Memory B cell (primary cell): ENCODE measurements around the gene ACOX2.

Experiments
- ATAC-seq: fragments of 150-1000 bp; cut with Tn5 transposase; 2 replicates; pipeline ENCODE4 v1.10.0; 2021; ENCODE audit warnings: low read depth, mild to moderate bottlenecking, moderate library complexity
- DNase-seq, 2 donors: peaks; one replicate each; pipeline ENCODE4 v3.0.0; 2022; ENCODE audit warnings: low spot score in 2 of 2
- H3K27ac Mint-ChIP-seq: one replicate; pipeline ENCODE4 v1.8.0; 2022; ENCODE audit warnings: mild to moderate bottlenecking, moderate library complexity, mixed read lengths
- H3K27me3 Mint-ChIP-seq: one replicate; pipeline ENCODE4 v1.8.0; 2022; ENCODE audit warnings: mixed read lengths
- H3K36me3 Mint-ChIP-seq: one replicate; pipeline ENCODE4 v1.8.0; 2022; ENCODE audit warnings: mild to moderate bottlenecking, mixed read lengths
- H3K4me1 Mint-ChIP-seq: one replicate; pipeline ENCODE4 v1.8.0; 2022; ENCODE audit warnings: mixed read lengths
- H3K4me3 Mint-ChIP-seq: one replicate; pipeline ENCODE4 v1.8.0; 2022; ENCODE audit warnings: mild to moderate bottlenecking, moderate library complexity, mixed read lengths
- H3K9me3 Mint-ChIP-seq: one replicate; pipeline ENCODE4 v1.8.0; 2022; ENCODE audit warnings: mixed read lengths

ACOX2 gene

DNA sequence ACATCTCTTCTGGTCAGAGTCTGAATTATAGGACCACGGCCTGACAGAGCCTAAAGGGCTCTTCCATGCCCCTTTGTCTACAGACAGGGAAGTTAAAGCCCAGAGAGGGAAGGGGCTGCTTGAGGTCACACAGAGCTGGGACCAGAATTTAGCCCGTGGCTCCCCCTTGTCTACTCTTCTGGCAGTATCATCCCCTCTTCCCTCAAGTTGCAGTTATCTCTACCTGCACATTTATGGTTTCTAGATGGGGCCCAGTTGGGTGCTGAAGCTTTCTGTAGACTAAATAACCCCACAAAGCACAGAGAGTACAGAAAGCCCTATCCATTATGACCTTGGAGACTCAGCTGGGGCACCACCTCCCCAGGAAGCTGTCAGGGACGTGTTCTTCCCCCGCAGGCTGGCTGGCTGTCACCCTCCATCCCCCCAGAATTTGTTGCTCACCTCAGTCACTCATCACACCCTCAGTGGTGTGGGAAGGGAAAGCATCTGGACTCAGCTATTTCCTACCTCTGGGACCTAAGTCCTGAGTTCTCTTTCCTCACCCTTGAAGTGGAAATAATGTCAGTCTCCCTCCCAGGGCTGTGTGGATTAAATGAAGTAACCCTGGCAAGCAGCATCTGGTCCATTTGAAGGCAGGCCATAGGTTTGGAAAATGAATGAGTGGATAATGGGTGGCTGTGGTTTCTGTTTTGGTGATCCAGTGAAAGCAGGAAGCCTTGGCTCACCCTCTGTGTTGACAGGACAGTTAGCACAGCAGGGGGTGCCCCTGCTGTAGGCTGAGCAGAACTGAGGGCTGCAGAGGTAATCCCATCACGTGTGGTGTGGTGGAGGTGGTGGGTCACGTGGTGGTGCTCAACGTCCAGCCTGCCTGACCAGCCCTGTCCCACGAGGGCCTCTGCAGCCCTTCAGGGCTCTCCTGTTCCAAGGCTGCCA is 16.3 kb downstream of the ACOX2 start:
- ATAC-seq, result no peak
- no peaks in the 10 kb centered on the region for H3K36me3 Mint-ChIP-seq
- no peaks in the 10 kb centered on the region for H3K9me3 Mint-ChIP-seq
- H3K27ac Mint-ChIP-seq, result no peak overlapping the region
- no peak overlapping the region for H3K4me3 Mint-ChIP-seq
- no peaks in the 10 kb centered on the region for H3K4me1 Mint-ChIP-seq
- no peaks in the 10 kb centered on the region for H3K27me3 Mint-ChIP-seq
- DNase-seq, result no peak

DNA sequence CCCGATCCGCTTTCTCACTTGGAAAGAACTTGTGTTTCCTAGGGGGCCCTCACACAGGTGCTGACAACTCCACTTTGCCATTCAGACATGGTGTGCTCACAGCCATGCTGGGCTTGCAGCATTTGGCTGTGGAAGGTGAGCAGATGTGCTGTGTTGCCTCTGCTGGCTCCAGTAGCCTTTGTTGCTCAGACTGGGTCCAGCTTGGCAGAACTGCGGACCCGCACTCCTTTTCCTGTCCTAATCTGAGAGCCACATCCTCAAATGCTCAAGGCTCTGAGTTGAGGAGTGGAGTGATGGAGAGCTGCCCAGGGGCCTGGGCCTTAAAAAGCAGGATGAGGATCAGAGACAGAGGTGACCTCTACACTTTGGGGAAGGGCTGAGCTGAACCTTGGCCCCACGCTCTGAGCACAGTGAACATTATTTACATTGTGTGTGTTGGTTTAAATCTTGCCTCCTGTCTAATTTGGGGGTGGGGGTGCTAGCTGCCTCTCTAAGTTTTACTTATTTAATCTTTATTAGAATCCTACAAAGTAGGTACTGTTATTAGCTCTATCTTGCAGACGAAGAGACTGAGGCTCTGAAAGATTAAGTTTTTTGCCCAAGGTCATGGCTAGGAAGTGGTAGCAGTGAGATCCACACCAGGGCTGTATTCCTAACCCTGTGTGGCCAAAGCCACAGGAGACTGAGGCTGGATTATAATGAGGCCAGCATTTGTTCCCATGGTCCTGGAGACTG is 17.2 kb downstream of the ACOX2 start:
- DNase-seq (no peak), ATAC-seq (no peak)
- Mint-ChIP-seq H3K27me3 (no peaks in the 10 kb centered on the region), H3K27ac (no peak overlapping the region), H3K4me3 (no peak overlapping the region), H3K36me3 (no peaks in the 10 kb centered on the region), H3K4me1 (no peaks in the 10 kb centered on the region), H3K9me3 (no peaks in the 10 kb centered on the region)

DNA sequence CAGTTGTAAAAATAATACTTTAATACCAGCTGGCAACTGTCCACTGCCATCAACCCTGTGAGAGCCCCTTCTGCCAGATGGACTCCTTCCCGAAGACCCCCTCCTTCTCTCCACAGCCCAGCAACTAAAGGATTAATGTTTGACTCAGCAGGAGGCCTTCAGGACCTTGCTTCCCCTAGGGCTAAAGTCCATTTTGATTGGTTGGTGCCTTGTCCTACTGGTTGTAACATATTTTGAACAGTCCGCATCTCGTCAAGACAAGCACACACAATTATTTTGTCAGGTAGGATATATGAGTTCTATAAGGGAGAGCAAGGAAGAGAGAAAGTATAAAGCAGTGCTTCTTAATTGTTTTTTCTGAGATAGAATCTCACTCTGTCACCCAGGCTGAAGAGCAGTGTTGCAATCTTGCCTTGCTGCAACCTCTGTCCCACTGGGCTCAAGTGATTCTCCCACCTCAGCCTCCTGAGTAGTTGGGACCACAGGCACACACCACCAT is 18.6 kb downstream of the ACOX2 start:
- no peaks in the 10 kb centered on the region for H3K4me1 Mint-ChIP-seq
- no peaks in the 10 kb centered on the region for H3K9me3 Mint-ChIP-seq
- DNase-seq (no peak), ATAC-seq (no peak)
- no peaks in the 10 kb centered on the region for H3K27me3 Mint-ChIP-seq
- H3K27ac Mint-ChIP-seq, result no peak overlapping the region
- H3K4me3 Mint-ChIP-seq, result no peak overlapping the region
- no peaks in the 10 kb centered on the region for H3K36me3 Mint-ChIP-seq

DNA sequence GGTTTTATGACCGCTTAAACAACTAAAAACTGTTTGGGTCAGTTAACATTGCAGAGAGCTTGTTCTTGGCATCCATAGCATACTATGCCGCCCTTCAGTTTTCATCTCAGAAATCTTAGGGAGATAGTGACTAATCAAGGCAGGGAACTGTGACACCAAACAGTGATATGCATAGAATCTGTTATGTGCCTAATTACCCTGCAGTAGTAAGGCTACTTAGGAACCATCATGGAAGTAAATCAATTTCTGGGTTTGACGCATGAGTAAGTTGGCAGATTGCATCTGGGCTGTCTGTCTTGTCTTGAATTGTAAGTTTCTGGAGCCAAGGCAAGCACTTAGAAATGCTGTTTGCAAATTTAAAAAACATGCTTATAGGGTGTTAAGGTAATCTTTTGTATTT is 22.6 kb downstream of the ACOX2 start:
- ATAC-seq (no peak), DNase-seq (no peak)
- H3K27me3 Mint-ChIP-seq, result no peaks in the 10 kb centered on the region
- no peak overlapping the region for H3K4me3 Mint-ChIP-seq
- H3K27ac Mint-ChIP-seq, result no peak overlapping the region
- no peaks in the 10 kb centered on the region for H3K36me3 Mint-ChIP-seq
- no peaks in the 10 kb centered on the region for H3K4me1 Mint-ChIP-seq
- no peaks in the 10 kb centered on the region for H3K9me3 Mint-ChIP-seq

DNA sequence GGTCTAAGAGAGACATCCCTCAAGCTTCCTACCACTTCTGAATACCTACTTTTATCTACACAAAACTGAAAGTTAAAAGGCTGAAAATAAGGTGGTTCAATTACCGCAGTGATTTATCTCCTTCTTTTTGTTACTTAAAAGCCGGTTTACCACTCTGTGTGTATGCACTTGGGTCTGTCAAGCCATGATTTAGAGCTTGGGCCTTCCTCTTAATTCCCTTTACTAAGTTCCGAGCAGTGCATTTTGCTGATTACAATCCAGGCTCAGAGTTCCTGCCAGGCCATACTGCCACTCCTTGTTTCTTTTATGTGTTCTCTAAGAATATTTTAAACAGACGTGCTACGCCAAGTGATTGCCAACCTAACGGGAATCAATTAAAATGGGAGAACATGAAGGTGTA is 28.6 kb downstream of the ACOX2 start:
- Mint-ChIP-seq H3K27me3 (no peaks in the 10 kb centered on the region), H3K4me1 (no peaks in the 10 kb centered on the region), H3K27ac (no peak overlapping the region), H3K4me3 (no peak overlapping the region), H3K36me3 (peaks cover 1% of the 10 kb centered on the region), H3K9me3 (no peaks in the 10 kb centered on the region)
- DNase-seq (no peak), ATAC-seq (no peak)

DNA sequence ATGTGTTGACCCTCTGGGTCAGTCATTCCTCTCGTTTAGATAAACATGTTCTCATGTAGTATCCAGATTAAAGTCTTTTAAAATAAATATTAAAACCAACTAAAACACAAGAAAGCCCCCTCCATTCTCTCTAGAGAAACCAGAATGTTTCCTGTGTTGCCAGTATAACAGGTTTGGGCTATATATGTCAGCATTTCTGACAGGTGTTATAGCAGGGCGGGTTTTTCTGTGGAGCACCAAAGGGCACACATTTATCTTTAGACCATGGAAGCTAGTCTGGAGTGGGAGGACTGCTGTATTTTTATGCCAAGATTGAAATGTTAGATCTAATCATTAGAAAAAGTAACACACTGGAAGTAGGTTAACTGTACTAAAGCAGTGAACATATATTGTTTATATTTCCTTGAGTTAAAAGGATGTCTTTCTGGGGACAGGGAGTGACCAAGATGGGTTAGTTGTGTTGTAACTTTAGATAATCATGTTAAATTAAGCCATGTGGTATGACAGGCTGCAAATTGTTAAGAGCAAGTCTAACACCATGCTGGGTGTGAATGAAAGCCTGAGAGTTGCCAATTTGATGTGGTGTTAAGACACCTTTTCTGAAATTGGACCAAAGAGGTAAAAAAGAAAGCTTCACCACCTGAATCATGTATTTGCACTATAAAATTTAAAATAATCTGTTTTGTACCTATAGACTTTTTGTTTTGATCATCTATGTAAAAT is 29.5 kb downstream of the ACOX2 start:
- DNase-seq, result no peak
- H3K36me3 Mint-ChIP-seq, result peaks cover 1% of the 10 kb centered on the region
- no peak overlapping the region for H3K27ac Mint-ChIP-seq

DNA sequence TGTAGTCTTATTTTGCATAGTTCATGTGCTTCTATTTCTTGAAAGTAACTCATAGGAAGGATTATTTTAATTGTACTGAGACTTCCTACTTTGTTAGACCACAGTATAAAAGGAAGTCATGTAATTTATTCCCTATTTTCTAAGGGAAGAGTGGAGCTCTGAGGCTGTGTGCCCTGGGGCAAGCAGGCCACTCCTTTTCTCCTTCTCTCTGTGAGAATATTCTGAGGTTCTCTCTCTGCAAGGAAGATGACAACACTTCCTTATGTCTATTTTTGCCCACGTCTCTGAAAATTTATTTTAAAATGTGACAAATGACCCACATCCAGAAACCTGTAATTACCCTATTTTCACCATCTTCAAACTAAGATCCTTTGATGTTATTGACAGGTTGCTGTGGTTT is 34.1 kb downstream of the ACOX2 start:
- no peaks in the 10 kb centered on the region for H3K9me3 Mint-ChIP-seq
- peaks cover 15% of the 10 kb centered on the region for H3K36me3 Mint-ChIP-seq
- DNase-seq, result no peak
- no peak for ATAC-seq
- H3K27ac Mint-ChIP-seq, result no peak overlapping the region
- no peaks in the 10 kb centered on the region for H3K27me3 Mint-ChIP-seq
- H3K4me1 Mint-ChIP-seq, result peaks cover 3% of the 10 kb centered on the region
- no peak overlapping the region for H3K4me3 Mint-ChIP-seq

More for the DNA sequence above, 29.5 kb downstream of the ACOX2 start:
- H3K9me3 Mint-ChIP-seq, result no peaks in the 10 kb centered on the region
- no peak for ATAC-seq
- H3K4me1 Mint-ChIP-seq, result no peaks in the 10 kb centered on the region
- no peaks in the 10 kb centered on the region for H3K27me3 Mint-ChIP-seq
- no peak overlapping the region for H3K4me3 Mint-ChIP-seq

DNA sequence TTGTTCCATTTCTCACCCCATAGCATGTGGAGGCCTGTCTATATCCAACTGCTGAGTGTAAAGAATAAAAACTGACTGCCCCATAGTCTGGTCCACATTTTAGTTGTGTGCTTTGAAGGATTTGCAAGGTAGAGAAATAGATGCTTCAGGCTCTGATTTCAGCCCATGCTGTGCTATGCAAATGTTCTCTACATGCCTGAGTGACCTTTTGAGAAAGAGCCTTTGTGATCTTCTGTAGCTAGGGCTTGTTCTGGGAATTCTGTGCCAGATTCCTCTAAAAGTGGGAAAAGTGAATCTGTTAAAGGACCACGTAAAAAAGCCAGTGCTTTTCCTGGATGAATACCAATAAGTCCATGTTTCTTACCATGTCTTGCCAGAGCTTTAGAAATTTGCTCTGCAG is 39.9 kb downstream of the ACOX2 start:
- Mint-ChIP-seq H3K27me3 (no peaks in the 10 kb centered on the region), H3K27ac (peak overlapping the region; percentile 55), H3K4me1 (peaks cover 33% of the 10 kb centered on the region), H3K4me3 (no peak overlapping the region), H3K9me3 (no peaks in the 10 kb centered on the region), H3K36me3 (peaks cover 13% of the 10 kb centered on the region)
- ATAC-seq (peak; percentile 32), DNase-seq (no peak)

DNA sequence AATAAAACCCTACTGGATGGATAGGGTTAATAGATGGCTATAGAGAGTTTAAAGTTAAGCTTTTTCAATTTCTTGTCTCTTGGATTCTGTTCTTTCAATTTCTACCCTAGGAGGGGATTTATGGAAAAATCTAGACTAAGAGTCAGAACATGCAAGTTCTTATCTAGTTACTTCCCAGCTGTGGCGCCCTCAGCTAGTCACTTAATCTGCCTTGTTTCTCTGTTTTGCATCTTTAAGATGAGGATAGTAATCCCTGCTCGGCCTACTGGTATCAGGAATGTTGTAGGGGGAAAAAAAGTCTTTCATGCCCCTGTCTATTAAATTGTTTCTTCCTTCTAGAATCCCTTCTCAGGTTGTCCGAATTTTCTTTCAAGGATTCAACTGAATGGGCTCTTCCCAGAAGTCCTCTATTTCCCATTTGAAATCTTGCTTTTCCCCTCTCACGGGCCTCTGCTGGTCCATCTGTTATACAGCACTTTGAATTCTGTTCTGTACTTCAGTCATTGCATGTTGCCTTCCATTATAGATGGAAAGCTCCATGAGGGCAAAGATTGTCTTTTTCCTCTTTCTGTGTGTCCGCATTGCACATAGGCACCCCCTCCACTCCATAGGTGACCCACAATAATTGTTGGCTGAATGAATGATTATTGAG is 40.7 kb downstream of the ACOX2 start:
- Mint-ChIP-seq H3K9me3 (no peaks in the 10 kb centered on the region), H3K4me1 (peaks cover 36% of the 10 kb centered on the region), H3K27me3 (no peaks in the 10 kb centered on the region), H3K4me3 (no peak overlapping the region), H3K27ac (peak overlapping the region; percentile 14), H3K36me3 (peaks cover 12% of the 10 kb centered on the region)
- DNase-seq (no peak), ATAC-seq (no peak)

DNA sequence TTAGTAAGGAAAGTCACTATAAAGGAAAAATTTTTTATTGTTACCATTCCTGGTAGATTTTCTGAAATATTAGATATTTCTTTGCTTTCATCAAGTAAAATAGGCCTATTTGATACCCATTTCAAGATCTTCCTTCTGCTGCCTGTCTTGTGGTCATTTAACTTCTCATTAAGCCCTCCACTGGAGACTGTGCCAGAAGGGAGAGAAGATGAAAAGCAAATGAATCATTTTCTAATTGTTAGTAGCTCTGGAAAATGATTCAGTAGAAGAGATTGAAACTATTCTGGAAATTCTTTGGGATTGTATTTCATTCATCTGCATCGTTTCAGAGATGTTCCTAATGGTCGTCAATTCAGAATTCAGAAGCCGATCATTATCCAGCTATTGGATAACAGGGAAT is 41.9 kb downstream of the ACOX2 start:
- no peak for DNase-seq
- H3K9me3 Mint-ChIP-seq, result no peaks in the 10 kb centered on the region

DNA sequence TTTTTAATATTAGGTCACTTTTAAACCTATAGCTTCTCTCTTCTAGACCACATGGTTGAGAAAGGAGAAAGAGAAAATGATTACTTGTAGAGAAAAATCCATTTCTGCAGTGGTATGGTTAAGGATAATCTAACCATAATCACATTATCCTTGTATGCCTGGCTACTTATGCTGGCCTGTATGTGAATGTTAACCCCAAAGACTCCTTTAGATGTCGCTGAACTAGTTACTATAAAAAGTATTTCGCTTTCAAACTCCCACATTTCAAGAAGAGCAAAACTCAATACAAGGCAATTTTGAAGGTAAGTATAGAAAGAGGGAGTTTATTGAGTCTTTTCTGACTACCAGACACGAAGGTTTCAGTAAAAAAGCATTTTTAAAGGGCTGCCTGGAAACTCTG is 42.9 kb downstream of the ACOX2 start:
- Mint-ChIP-seq H3K4me1 (peaks cover 39% of the 10 kb centered on the region), H3K9me3 (no peaks in the 10 kb centered on the region), H3K36me3 (peaks cover 3% of the 10 kb centered on the region), H3K27me3 (no peaks in the 10 kb centered on the region), H3K27ac (peak overlapping the region; percentile 28), H3K4me3 (peak overlapping the region; percentile 57)
- no peak for ATAC-seq
- DNase-seq, result no peak

More for the DNA sequence above, 41.9 kb downstream of the ACOX2 start:
- no peak for ATAC-seq
- H3K4me3 Mint-ChIP-seq, result no peak overlapping the region
- peaks cover 37% of the 10 kb centered on the region for H3K4me1 Mint-ChIP-seq
- no peaks in the 10 kb centered on the region for H3K27me3 Mint-ChIP-seq
- peak overlapping the region; percentile 31 for H3K27ac Mint-ChIP-seq
- H3K36me3 Mint-ChIP-seq, result peaks cover 7% of the 10 kb centered on the region

DNA sequence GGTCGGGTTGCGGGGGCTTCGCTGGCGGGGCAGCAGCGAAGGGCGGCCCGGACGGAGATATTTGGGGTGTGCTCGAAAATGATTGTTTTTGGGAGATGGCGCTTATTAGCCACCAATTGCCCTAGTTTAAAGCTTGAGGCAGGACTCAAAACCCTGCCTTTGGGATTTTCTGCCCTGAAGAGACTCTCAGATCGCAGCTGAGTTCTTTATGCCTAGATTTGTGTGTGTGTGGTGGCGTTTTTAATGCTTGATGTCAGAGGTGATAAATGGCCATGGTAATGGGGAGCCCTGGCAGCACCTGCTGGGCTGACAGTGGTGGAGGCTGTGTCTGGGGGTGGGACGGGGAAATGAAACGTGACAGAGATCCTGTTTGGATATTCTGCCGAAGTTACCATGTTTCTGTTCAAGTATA is 44.5 kb downstream of the ACOX2 start:
- H3K4me1 Mint-ChIP-seq, result peaks cover 35% of the 10 kb centered on the region
- H3K4me3 Mint-ChIP-seq, result peak overlapping the region; percentile 93

DNA sequence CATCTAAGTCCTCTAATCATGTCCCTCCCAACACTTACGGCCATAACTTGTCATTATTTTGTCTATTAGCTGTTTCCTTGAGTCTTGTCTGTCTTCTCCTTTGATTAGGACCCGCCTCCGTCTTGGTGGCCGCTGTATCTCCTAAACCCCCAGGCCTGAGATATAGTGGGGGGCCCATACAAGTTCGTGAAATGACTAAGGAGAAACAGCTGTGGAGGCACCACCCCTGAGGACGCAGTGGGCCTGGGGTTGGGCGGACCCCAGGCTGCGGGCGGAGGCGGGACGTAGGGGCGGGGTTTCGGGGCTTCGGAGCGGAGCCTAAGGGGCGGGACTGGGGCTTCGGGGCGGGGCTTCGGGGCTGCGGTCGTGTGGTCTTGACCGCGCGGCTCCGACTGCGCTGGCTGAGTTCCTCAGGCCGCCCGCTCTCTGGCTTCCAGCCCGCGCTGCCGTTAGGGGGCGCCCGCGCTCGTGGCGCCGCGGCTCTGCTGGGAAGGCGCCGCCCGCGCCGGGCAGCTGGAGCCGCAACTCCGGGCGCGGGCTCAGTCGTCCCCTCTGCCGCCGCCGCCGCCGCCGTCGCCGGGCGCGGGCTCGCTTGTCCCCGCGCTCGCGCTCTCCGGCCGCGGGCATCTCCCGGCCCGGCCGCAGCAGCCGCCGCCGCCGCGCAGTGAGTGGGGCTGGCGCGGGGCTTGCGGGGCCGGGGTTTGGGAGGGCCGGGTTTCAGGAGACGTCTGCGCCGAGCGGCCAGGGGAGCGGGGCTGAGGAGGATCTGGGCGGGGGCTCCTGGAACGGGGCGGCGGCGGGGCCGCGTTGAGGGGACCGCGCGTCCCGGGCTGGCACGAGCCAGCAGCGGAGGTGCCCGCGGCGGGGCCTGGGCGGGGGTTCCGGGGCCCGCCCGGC is 45.2 kb downstream of the ACOX2 start, which contains the start of gene KCTD6:
TSS of gene KCTD6 (plus strand) at position 591 of the 897 bp plus-strand sequence. CDS start 6,660 bp downstream, outside the sequence.
- Mint-ChIP-seq H3K27me3 (peaks cover 6% of the 10 kb centered on the region), H3K4me1 (peaks cover 29% of the 10 kb centered on the region), H3K9me3 (no peaks in the 10 kb centered on the region), H3K36me3 (no peaks in the 10 kb centered on the region), H3K4me3 (peak within 1 kb of the TSS; percentile 93), H3K27ac (peak within 1 kb of the TSS; percentile 80)
- DNase-seq (peak; percentile 97 to 98), ATAC-seq (peak; percentile 91)

More for the DNA sequence above, 44.5 kb downstream of the ACOX2 start:
- Mint-ChIP-seq H3K27ac (peak overlapping the region; percentile 70), H3K27me3 (peaks cover 6% of the 10 kb centered on the region), H3K9me3 (no peaks in the 10 kb centered on the region), H3K36me3 (no peaks in the 10 kb centered on the region)
- ATAC-seq (peak; percentile 18), DNase-seq (peak in 1 of 2 donors; percentile 16)
